Adrenal gland (tissue), 5 donors: Measurements from ENCODE around the gene HS6ST2.
"Not testable (repeated sequence)": the region's sequence is repeated elsewhere in the genome, so short reads cannot be mapped to it uniquely, and the experiment has no call there.

ENCODE experiments used
- CTCF ChIP-seq, 6 experiments: fragments of 450-650 bp in 4 of 6; fragments of 200-600 bp in 2 of 6; sonication (generic) in 1 of 6; IDR thresholded peaks; 1 replicate in 5 of 6; 2 replicates in 1 of 6; pipeline versions ENCODE4 v1.5.1 to v1.8.0; 2016 to 2021; ENCODE audit warnings: antibody characterized with exemption in 6 of 6, mild to moderate bottlenecking in 2 of 6, moderate library complexity in 1 of 6
- POLR2A ChIP-seq, 2 donors: fragments of 450-650 bp; IDR thresholded peaks; one replicate each; pipeline ENCODE4 v1.6.1; 2017; ENCODE audit warnings: antibody characterized with exemption in 2 of 2, mild to moderate bottlenecking in 2 of 2, moderate library complexity in 1 of 2
- donor health status: DM: no; HTN: no; CAD: no.

GRCh38 chrX:132980035-132980434, 21.6 kb upstream of the HS6ST2 start:
- not testable (repeated sequence) for TF ChIP-seq CTCF, POLR2A (IDR thresholded peaks at IDR 0.05)
